Stimulated activated CD8-positive, alpha-beta memory T cell treated with anti-CD3 and anti-CD28 coated beads, Interleukin-4, amount 100 ng/mL, for 1 hour (primary cell): ENCODE results near the gene ANKMY1.

Source experiments
- DNase-seq, 2 donors: peaks; one replicate each; pipeline ENCODE4 v3.0.0-alpha.2; 2020; ENCODE audit warnings: low read depth in 2 of 2, low spot score in 1 of 2

The ANKMY1 gene

DNA sequence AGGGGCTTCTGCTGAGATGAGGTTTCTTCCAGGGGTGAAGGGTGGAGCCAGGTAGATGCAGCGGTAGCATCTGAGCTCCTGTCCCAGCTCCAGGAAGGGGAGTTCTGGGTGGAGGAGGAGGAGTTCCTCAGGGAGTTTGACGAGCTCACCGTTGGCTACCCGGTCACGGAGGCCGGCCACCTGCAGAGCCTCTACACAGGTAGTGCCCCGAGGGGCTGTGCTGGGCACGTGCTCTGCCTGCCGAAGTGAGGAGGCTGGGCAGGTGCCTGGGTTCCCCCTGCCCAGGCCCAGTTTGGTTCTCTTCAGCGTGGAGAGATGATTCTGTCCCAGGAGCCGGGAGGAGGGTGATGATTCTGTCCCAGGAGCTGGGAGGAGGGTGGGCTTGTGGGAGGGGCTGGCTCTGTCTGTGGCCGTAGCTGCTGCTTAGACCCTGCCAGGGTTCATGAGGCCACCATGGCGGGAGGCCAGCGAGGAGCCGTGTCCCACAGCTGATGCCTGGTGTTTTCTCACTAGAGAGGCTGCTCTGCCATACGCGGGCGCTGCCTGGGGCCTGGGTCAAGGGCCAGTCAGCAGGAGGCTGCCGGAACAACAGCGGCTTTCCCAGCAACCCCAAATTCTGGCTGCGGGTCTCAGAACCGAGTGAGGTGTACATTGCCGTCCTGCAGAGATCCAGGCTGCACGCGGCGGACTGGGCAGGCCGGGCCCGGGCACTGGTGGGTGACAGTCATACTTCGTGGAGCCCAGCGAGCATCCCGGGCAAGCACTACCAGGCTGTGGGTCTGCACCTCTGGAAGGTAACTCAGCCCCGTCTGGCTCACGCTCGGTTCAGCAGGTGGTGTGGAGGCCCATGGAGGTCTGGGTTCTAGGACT is 37.0 kb upstream of the ANKMY1 start:
- no peak for DNase-seq

DNA sequence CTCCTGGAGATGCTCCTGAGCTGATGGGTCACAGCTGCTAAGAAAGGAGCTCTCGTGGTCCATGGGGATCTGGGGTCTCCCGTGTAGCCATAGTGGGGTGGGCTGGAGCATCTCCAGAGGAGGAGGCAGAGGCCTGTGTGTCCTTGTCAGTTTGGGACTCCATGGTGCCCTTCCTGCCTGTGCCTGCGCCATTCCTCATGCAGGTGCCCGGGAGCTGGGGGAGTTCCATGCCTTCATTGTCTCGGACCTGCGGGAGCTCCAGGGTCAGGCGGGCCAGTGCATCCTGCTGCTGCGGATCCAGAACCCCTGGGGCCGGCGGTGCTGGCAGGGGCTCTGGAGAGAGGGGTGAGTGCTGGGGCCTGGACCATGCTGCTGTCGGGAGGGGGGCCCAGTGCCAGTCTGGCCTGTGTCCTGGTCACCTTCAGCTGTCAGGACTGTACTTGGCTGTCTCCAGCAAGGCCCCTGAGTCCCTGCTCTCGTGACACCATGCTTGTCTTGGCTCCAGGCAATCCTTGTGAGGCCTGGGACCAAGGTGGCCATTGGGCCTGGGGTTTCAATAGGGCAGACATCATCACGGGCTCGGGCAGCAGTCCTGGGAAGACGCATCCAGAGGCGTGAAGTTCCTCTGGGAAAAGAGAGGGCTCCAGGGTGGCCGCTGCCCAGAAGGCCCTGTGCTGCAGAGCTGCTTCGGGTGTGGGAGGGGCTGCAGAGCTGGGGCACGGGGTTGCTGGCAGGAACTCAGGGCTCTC is 36.1 kb upstream of the ANKMY1 start:
- DNase-seq, result no peak

DNA sequence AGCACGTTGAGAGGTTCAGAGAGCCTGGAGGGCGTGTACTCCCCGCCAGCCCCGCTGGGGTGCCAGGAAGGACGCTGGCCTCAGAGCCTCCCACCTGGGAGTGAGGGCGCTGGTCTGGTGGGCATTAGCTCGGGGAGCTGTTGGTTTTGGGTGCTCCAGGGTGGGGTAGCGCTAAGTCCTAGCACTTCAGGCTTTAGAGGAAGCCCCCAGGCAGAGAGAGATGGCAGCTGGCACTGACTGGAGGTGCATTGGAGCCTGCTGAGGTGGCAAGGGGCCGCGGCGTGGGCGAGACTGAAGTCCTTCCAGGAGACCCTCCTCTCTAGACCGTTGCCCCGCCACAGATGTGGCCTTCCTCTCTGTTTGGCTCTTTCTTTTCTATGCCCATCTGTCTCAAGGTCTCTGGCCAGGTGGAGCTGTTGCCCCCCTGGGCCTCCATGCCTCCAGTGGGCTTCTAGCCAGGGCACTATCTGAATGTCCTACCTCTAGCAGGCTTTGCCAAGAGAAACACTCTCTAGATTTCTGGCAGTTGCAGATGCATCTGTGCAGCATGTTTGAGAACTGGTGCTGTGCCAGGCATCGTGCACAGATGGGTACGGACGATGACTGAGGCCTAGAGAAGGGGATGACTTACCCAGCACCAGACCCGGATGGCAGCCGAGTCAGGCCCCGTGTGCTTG is 35.4 kb upstream of the ANKMY1 start:
- no peak for DNase-seq

DNA sequence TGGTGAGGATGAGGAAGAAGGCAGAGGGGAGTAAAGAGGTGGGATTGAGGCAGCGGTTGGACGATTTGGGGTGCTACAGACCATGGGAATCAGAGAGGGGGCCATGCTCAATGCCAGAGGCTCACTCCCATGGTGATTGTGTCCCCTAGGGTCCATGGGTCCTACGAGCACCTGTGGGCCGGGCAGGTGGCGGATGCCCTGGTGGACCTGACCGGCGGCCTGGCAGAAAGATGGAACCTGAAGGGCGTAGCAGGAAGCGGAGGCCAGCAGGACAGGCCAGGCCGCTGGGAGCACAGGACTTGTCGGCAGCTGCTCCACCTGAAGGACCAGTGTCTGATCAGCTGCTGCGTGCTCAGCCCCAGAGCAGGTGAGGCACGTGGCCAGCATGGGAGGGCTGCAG is 34.0 kb upstream of the ANKMY1 start:
- no peak for DNase-seq

DNA sequence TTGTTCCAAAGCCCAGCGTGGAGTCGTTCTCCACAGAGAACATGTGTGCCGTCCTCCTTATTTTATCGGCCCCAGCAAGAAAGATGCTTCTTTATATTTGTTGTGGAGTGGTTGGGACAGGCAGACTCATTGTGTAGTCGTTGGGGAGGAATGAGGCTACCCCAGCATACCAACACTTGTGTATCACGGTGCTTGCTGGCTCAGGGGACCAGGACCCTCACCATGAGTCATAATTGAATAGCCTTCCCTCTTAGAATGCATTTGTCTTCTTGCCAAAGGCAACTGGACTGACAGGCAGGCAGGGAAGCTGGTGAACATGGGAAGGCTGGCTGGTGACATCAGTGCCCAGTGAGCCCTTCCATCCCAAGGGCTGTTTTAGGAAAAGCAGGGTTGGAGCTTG is 33.4 kb upstream of the ANKMY1 start:
- no peak for DNase-seq

DNA sequence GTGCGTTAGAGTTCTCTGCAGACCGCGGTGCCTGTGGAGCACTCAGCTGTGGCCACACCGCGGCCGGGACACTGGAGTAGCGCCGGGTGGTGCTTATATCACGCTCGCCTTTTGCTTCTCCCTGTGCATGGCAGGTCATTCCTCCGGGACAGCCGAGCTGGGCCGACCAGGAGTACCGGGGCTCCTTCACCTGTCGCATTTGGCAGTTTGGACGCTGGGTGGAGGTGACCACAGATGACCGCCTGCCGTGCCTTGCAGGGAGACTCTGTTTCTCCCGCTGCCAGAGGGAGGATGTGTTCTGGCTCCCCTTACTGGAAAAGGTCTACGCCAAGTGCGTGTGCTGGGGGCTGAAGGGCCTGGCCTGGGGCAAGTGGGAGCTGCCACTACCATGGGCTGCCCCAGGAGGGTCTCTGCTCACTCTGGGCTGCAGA is 32.9 kb upstream of the ANKMY1 start:
- DNase-seq, result no peak

DNA sequence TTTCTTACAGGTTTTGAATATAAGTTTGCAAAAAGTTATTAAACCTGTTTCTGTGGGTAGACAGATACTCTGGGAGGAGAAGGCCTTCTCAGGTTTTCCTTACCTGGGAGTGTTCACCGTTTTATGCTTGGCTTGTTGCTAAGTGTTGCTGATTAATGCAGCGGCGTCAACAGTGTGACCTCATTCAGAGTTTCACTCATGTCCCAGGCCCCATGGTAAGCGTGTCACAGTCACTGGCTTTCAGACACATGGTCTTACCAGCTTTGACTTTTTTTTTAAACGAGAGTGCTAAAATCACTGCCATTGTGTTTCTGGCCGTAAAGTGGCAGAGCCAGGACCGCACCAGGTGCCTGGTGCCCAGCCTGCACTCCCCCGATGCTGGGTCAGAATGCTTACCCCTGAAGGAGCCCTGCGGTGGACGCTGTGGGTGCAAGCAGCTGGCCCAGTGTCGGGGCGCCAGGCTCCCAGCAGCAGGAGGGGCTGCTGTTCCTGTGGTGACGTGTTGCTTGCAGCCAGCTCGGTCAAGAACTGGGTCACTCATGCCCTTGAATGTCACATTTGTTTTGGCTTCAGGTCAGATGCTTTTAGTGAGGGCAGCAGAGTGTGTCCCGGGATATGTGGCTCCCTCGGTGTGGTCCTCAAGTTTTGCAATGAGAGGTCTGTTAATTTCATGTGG is 32.2 kb upstream of the ANKMY1 start:
- DNase-seq, result no peak

DNA sequence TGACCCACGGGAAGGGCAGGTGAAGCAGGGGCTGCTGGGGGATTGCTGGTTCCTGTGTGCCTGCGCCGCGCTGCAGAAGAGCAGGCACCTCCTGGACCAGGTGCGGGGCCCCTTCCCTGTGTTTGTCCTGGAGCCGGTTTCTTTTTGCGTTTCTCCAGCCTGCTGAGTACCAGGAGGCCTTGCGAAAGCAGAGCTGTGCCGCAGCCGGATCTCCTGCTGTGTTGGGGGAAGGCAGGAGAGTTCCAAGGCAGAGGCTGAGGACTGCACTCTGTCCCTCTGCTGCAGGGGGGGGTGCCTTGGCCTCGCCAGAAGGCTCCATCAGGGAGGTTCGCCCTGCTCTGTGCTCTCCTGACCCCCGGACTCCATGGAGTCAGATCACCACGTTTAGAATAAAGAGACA is 31.6 kb upstream of the ANKMY1 start:
- DNase-seq, result no peak

DNA sequence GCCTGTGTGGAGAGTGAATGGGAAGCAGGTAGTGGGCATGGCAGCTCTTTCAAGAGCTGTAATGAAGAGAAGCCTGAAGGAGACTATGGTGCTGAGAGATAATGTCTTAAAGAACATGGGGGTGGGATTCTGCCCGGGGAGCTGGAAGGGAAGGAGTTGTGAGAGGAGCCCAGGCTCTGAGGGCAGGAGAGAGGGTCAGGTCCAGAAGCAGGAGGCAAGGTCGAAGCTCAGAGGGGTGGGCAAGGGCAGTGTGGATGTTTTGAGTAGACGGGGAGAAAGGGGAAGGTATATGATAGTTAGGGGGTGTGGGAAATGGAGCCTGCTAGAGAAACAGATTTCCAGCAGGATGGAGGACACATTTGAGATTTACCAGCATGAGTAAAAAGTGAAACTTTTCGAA is 30.9 kb upstream of the ANKMY1 start:
- no peak for DNase-seq

DNA sequence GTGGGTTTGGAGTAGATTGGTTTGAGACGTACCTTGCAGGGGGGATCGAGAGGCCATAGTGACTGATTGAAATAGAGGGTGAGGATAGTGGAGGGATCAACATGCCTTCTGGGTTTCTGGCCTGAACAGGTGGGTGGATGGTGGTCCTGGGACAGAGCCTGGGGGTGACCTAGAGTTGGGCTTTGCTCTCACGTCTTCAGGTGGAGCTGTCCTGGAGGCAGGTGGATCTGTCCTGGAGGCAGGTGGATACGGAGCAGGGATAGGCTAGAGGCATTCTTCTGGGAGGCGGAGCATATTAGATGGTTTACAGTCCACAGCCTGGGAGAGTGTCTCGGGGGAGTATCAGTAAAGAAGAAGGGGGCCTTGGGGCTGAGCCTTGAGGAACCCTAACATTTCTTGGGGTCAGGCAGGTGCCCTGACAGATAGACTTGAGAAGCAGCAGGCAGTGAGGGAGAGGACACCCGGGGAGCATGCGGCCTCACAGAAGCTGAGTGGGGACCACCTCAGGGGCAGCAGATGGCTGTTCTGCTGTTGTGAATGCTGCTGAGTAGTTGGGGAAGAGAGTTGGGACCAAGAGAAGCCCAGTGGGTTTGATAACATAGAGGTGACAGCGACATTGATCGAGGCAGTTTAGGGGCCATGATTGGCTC is 30.3 kb upstream of the ANKMY1 start:
- DNase-seq, result no peak

DNA sequence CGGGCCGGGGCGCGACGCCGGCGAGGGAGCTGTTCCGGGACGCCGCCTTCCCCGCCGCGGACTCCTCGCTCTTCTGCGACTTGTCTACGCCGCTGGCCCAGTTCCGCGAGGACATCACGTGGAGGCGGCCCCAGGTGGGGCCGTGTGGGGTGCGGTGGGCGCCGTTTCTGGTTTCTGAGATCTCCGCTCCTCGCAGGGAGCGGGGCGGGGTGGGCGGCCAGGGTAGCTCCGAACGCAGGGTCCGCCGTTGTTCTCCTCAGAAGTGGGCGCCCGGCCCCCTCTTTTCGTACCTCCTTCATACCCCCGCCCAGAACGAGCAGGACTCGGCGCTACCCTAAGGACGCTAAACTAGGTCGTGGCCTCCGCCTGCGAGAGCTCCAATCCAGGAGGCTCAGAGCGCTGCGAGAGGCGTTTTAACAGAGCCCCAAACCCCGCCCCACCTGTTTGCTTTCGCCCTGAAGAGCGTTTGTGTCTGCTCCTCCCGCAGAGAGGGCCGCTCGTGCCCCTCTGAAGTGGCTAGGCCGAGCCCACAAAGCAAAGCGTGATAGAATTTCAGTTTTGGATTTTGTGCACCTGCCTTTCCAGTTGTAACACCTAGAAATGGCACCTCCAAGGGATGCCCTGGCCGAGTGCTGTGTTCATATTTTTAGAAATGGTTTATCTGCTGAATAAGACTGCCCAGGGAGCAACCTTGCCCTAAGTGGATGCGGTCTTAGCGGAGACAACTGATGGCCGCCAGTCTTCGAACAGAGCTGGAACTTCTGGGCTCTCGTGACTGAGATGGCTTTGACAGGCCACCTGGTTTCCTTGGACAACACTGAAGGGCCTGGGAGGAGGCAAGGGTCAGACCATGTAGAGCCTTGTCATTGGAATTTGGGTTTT is 29.4 kb upstream of the ANKMY1 start:
- DNase-seq, result no peak

DNA sequence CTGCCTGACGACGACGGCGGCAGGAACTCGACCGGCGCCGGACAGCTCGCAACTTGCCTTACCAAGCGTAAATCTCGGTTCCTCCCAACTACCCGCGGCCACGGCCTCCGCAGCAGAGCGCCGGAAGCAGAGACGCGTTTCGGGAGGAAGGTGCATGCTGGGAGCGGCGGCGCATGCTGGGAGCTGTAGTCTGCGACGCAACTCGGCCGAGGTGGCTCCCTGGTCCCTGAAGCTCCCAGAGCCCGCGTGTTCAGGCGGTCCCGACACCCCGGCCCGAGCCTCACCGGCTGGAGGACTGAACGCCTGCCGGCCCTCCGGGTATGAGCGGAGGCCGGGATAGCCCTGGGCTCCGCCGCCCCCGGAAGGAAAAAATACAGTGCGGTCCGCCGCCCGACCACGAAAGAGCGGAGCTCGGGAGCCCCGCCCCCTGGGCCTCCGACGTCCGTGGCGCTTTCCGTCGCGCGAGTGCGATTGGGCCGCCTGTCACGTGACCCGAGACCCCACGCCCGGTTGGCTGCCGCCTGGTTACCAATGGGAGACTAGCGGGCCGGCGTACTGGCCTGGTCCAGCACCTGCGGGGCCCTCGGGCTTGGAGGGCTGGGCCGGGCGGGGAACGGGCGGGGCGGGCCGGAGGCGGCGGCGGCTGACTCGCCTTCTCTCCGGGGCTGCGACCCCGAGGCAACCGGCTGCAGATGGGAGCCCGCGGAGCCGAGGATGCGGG is 28.6 kb upstream of the ANKMY1 start, which contains the start of gene CAPN10:
TSS of gene CAPN10 (plus strand) at position 537 of the 721 bp plus-strand sequence. CDS start at position 715, 178 bp downstream.
- DNase-seq, result peak; percentile 96 to 97

DNA sequence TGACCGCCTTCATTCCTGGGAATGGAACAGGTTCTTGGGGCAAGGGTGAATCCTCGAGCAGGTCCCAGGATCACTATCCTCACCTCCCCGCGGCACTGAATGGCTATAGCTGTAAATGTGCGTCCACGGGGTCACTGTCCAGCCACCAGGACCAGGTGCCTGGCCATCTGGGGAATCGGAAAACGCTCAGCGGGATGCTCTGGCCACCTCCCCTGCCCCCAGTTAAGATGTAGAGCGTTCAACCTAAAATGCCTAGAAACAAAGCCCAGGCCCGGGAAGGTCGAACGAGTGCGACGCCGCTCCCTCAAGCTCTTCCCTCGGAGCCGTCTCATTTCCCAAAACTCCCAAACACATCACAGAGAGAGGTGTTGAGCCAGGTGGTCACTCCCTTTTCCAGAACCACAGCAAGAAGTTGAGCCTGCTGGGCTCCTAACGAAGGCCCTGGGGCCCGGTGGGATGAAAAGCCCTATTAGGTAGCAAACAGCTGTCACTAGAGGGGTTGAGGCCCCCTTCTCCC is 28.0 kb upstream of the ANKMY1 start:
- no peak for DNase-seq

DNA sequence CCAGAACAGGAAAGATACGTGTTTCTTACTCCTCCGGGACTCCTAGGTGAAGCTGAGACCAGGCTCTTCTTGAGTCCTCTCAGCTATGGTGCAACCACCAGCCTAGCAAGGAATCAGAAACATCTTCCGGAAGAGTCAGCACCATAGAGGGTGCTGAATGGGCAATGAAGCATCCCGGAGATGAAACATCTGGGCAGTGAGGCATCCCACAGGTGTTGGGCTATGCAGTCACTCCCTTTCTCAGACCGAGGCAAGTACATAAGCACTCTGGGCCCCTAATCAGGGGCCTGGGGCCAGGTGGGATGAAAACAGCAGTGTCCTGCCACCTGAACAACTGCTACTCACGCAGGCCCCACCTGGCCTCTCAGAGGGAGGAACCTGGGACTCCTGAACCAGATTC is 27.3 kb upstream of the ANKMY1 start:
- no peak for DNase-seq

DNA sequence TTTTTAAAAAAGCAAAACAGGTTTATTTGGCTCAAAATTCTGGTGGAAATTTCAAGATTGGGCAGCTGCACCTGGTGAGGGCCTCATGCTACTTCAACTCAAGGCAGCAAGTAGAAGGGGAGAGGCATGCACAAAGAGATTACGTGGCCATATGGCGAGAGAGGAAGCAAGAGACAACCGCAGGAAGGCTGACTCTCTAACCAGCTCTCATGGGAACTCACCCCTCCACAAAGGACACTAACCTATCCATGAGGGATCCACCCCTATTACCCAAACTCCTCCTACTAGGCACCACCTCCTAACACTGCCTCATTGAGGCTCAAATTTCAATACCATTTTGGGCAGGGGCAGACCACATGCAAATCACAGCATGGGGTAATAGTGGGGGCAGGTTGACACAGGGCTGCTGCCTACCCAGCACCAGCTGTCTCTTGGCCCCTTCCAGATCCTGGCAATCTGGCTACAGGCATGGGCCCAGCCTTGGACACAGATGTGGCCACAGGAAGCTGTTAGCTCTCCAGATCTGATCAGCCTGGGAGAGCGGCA is 26.8 kb upstream of the ANKMY1 start:
- no peak for DNase-seq

DNA sequence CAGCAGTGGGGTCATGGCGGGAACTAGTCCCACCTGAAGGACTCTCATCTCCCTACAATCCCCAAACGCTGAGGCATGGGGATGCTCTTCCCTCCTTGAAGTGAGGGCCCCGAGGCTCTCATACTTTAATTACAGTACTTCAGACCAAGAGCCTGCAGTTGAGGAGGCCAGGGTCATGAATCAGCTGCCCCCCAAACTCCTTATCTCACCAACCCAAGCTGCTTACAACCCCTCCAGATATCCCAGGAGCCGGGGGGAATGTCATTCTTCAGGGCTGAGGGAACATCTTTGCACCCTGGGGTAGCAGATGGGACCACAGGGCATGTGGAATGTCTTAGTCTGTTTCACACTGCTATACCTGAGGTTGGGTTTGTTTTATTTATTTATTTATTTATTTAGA is 26.0 kb upstream of the ANKMY1 start:
- DNase-seq, result no peak

DNA sequence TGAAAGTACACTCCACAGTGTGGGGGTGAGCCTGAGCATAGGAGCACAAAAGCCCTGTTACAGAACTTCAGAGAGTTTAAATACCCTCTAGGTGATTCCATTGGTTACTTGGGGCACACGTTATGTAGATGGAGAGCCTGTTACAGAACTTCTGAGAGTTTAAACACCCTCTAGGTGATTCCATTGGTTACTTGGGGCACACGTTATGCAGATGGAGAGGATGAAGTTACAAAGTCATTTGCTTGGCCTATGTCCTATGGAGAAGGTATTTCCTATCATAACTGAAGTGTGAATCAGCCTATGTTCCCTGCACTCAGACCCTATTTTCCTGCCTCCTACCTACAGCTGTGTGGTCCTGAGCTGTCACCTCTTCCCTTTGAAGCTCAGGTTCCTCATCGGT is 25.0 kb upstream of the ANKMY1 start:
- DNase-seq, result no peak

DNA sequence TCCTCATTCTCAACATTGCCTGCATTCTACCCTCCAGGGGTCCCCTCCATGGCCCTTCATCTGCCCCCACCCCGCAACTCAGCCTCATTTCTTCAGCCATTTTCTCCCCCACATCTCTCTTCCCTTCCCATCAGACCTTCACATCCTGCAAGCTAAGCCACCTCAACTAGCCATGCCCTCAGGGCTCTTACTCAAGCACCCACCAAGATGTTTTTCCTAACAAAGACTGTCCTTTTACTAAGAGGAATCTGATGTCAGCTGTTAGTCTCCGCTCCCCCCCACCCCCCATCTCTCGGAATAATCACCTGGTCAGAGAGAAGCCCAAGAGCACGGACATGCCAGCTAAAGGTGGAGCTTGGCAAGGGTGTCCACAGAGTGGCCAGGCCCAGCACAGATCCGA is 24.0 kb upstream of the ANKMY1 start:
- no peak for DNase-seq
